Prostate gland (tissue), 2 donors: ENCODE measurements around the gene ITGBL1.

Source experiments
- POLR2A ChIP-seq: fragments of 450-650 bp; IDR thresholded peaks from one replicate; pipeline ENCODE4 v1.6.1; 2016; ENCODE audit warnings: antibody characterized with exemption, mild to moderate bottlenecking
- POLR2AphosphoS5 ChIP-seq: sonication (generic); formaldehyde crosslinking; IDR thresholded peaks from one replicate; pipeline ENCODE4 v1.6.1; 2017; ENCODE audit warnings: antibody characterized with exemption
- TF ChIP-seq, protein P1 (sequence below), 4 experiments: fragments of 200-600 bp in 2 of 4; fragments of 450-650 bp in 2 of 4; sonication (generic) in 2 of 4; IDR thresholded peaks; 1 replicate in 3 of 4; 2 replicates in 1 of 4; pipeline ENCODE4 v1.5.1; 2016 to 2019; ENCODE audit warnings: antibody characterized with exemption in 4 of 4, mild to moderate bottlenecking in 2 of 4, moderate library complexity in 2 of 4

DNA sequence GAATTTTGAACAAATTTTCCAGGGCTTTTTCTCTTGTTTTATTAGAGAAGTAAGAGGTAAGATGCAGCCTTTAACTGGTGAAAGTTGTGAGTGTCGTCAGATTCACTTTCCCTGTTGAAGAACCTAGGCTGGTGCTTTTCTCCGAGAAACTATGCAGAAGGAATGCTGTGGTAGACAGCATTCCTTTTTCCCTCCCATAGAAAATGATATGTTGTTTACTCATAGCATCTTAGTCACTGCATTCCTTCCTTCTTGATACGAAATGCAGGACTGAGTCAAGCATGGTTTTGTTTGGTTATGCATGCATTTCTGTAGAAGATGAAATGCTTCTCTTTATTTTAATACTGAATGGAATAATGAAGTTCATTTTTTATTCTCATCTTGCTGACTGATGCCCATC lies 3.4 kb downstream of the ITGBL1 start:
- TF ChIP-seq, protein P1, sequence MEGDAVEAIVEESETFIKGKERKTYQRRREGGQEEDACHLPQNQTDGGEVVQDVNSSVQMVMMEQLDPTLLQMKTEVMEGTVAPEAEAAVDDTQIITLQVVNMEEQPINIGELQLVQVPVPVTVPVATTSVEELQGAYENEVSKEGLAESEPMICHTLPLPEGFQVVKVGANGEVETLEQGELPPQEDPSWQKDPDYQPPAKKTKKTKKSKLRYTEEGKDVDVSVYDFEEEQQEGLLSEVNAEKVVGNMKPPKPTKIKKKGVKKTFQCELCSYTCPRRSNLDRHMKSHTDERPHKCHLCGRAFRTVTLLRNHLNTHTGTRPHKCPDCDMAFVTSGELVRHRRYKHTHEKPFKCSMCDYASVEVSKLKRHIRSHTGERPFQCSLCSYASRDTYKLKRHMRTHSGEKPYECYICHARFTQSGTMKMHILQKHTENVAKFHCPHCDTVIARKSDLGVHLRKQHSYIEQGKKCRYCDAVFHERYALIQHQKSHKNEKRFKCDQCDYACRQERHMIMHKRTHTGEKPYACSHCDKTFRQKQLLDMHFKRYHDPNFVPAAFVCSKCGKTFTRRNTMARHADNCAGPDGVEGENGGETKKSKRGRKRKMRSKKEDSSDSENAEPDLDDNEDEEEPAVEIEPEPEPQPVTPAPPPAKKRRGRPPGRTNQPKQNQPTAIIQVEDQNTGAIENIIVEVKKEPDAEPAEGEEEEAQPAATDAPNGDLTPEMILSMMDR (IDR thresholded peaks at IDR 0.05): no peak
- TF ChIP-seq POLR2AphosphoS5: no peak
- no peak for TF ChIP-seq POLR2A
